OCI-LY7 (cell line): ENCODE results near the gene CYP8B1. TPM values are rescaled to one million over a fixed set of nuclear protein-coding genes. Genes with fewer than 3 reads are reported as not detected.

Source experiments
- BruUV-seq: library from RNA; stranded (reverse); fragments of 400-500 nt; replicated peaks from 2 replicates; lab custom pipeline; 2021; lab: Mats Ljungman, UMichigan
- CTCF ChIA-PET: fragments of 300-600 bp; sonication (Branson Sonifier 250); formaldehyde crosslinking; loops from one replicate; lab custom pipeline; 2022; ENCODE audit warnings: antibody characterized with exemption; ENCODE audit not compliant: unreplicated experiment; lab: Charles Lee
- POLR2A ChIA-PET: fragments of 300-600 bp; sonication (Branson Sonifier 250); formaldehyde crosslinking; loops from one replicate; lab custom pipeline; 2022; ENCODE audit warnings: antibody characterized with exemption; lab: Charles Lee
- DNase-seq: peaks from one replicate; pipeline ENCODE4 v3.0.0-alpha.2; 2015; ENCODE audit warnings: low spot score
- H2AFZ ChIP-seq: fragments of 200-600 bp; sonication (generic), shearing (Covaris generic); 2 replicates; pipeline ENCODE4 v1.6.1; 2014; ENCODE audit warnings: mild to moderate bottlenecking, antibody characterized with exemption, low read length, moderate library complexity
- H3K27ac ChIP-seq: fragments of 200-600 bp; sonication (generic); 2 replicates; pipeline ENCODE4 v1.5.1; 2014; ENCODE audit warnings: mixed run types, low read depth, mild to moderate bottlenecking, moderate library complexity, low read length, inconsistent platforms; ENCODE audit not compliant: poor library complexity, severe bottlenecking
- H3K36me3 ChIP-seq: fragments of 200-600 bp; sonication (generic); 2 replicates; pipeline ENCODE4 v1.6.1; 2014; ENCODE audit warnings: mild to moderate bottlenecking, antibody characterized with exemption, low read length, moderate library complexity, mixed read lengths; ENCODE audit not compliant: insufficient read depth
- H3K4me1 ChIP-seq: fragments of 200-600 bp; sonication (generic); 2 replicates; pipeline ENCODE4 v1.5.1; 2014; ENCODE audit warnings: mild to moderate bottlenecking, low read length; ENCODE audit not compliant: insufficient read depth, poor library complexity, severe bottlenecking
- H3K4me2 ChIP-seq: fragments of 200-600 bp; sonication (generic); 2 replicates; pipeline ENCODE4 v1.6.1; 2014; ENCODE audit warnings: mild to moderate bottlenecking, low read length
- H3K4me3 ChIP-seq: fragments of 200-600 bp; sonication (generic); 2 replicates; pipeline ENCODE4 v1.5.1; 2014; ENCODE audit warnings: mild to moderate bottlenecking, low read depth, low read length; ENCODE audit not compliant: poor library complexity, severe bottlenecking
- H3K79me2 ChIP-seq: fragments of 200-600 bp; sonication (generic); 2 replicates; pipeline ENCODE4 v1.6.1; 2016; ENCODE audit warnings: low read depth, mild to moderate bottlenecking, low read length, moderate library complexity, mixed read lengths; ENCODE audit not compliant: insufficient read depth
- H3K9me2 ChIP-seq: fragments of 200-600 bp; sonication (generic); 2 replicates; pipeline ENCODE4 v1.6.1; 2016; ENCODE audit warnings: mild to moderate bottlenecking, low read length, mixed read lengths; ENCODE audit not compliant: insufficient read depth
- H3K9me3 ChIP-seq: fragments of 200-600 bp; sonication (generic); 2 replicates; pipeline ENCODE4 v1.6.1; 2014; ENCODE audit warnings: mild to moderate bottlenecking, mixed run types, low read length, mixed read lengths
- H4K20me1 ChIP-seq: fragments of 200-600 bp; sonication (generic); 2 replicates; pipeline ENCODE4 v1.6.1; 2014; ENCODE audit warnings: mild to moderate bottlenecking, antibody characterized with exemption, low read length, moderate library complexity, mixed read lengths; ENCODE audit not compliant: insufficient read depth
- EZH2phosphoT487 ChIP-seq: fragments of 200-600 bp; sonication (generic); IDR thresholded peaks from 2 replicates; pipeline ENCODE4 v1.6.1; 2018; ENCODE audit warnings: low read depth, borderline replicate concordance, mild to moderate bottlenecking, mixed run types, antibody characterized with exemption, low read length, moderate library complexity, mixed read lengths
- intact Hi-C: fragments of 100-400 bp; cut with micrococcal nuclease; formaldehyde crosslinking; loops from one replicate; pipeline ENCODE4 v1.10.0; 2022; ENCODE audit not compliant: unreplicated experiment
- total RNA-seq, 2 experiments: library from RNA; depleted of rRNA in 1 of 2; stranded (reverse); fragments of >200 nt in 1 of 2; shearing (Covaris generic) in 1 of 2; gene quantifications; 2 replicates each; pipeline ENCODE4 v1.2.3, GENCODE V29; 2014 to 2022
- TF ChIP-seq, protein P1 (sequence below): fragments of 200-600 bp; sonication (generic); conservative IDR thresholded peaks from 2 replicates; pipeline ENCODE4 v1.5.1; 2014; ENCODE audit warnings: mild to moderate bottlenecking, antibody characterized with exemption, low read length, moderate library complexity, mixed read lengths

CYP8B1 gene
- total RNA-seq, 2 experiments from 2014 or later = not detected

DNA sequence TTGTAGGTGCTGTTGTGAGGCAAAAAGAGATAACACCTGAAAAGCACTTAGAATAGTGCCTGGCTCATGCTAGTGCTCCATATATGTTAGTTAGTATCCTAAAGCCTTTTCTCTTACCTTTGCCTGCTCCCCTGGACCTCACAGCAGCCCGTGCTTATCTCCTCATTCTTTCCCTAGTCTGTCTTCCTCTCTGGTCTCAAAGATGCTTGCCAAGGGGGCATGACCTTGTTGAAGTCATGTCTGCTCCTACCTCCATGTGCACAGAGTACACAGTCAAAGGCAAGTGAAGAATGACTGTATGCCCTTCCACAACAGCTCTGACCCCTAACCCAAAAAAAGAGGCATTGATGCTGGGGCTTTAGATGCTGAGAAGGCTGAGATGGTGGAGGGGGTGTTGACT is 722 bp upstream of the CYP8B1 start:
- DNase-seq = no peak
- no peak overlapping the region for H3K4me3 ChIP-seq
- H2AFZ ChIP-seq = no peak overlapping the region
- ChIA-PET CTCF (no interaction called here), POLR2A (interaction anchor here (0.7 kb wide), 1 partner anchor 81 kb away, joined by 3 read pairs; no protein-coding TSS in a partner anchor)
- no TSS peak for BruUV-seq
- no peak for TF ChIP-seq EZH2phosphoT487
- TF ChIP-seq, protein P1, sequence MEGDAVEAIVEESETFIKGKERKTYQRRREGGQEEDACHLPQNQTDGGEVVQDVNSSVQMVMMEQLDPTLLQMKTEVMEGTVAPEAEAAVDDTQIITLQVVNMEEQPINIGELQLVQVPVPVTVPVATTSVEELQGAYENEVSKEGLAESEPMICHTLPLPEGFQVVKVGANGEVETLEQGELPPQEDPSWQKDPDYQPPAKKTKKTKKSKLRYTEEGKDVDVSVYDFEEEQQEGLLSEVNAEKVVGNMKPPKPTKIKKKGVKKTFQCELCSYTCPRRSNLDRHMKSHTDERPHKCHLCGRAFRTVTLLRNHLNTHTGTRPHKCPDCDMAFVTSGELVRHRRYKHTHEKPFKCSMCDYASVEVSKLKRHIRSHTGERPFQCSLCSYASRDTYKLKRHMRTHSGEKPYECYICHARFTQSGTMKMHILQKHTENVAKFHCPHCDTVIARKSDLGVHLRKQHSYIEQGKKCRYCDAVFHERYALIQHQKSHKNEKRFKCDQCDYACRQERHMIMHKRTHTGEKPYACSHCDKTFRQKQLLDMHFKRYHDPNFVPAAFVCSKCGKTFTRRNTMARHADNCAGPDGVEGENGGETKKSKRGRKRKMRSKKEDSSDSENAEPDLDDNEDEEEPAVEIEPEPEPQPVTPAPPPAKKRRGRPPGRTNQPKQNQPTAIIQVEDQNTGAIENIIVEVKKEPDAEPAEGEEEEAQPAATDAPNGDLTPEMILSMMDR = no peak
- H3K9me2 ChIP-seq = no peaks in the 10 kb centered on the region
- no peak overlapping the region for H3K4me2 ChIP-seq
- H4K20me1 ChIP-seq = no peaks in the 10 kb centered on the region
- H3K4me1 ChIP-seq = peaks cover 7% of the 10 kb centered on the region
- H3K27ac ChIP-seq = no peak overlapping the region
- intact Hi-C loops = no loop called here
- H3K36me3 ChIP-seq = no peaks in the 10 kb centered on the region
- H3K9me3 ChIP-seq = no peaks in the 10 kb centered on the region
- no peaks in the 10 kb centered on the region for H3K79me2 ChIP-seq

DNA sequence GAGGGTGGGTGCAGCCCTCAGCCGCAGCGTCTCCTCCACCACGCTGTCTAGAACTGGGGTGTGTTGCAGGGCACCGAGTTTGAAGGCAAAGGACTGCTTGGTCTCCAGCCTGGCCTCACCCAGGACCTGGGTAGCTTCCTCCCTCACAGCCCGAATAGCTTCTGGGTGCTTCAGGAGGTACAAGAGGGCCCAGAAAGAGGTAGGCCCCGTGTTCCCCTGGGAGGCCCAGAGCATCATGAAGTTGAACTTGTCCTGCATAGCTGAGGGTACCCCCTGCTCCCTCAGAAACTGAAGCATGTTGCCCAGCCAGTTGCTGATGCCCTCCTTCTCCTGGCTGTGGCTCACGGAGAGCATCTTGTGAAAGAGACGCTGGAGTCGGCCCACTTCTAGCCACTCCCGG is 930 bp downstream of the CYP8B1 start:
- intact Hi-C loops = no loop called here

More for the DNA sequence above, 930 bp downstream of the CYP8B1 start:
- H3K4me1 ChIP-seq = no peaks in the 10 kb centered on the region
- no peaks in the 10 kb centered on the region for H3K9me3 ChIP-seq
- H3K4me2 ChIP-seq = no peak overlapping the region
- no peaks in the 10 kb centered on the region for H3K79me2 ChIP-seq
- DNase-seq = no peak
- TF ChIP-seq, protein P1 = no peak
- TF ChIP-seq EZH2phosphoT487 = no peak
- POLR2A ChIA-PET = no interaction called here
- H3K27ac ChIP-seq = no peak overlapping the region
- no peak overlapping the region for H3K4me3 ChIP-seq
- H3K9me2 ChIP-seq = no peaks in the 10 kb centered on the region
- no peaks in the 10 kb centered on the region for H3K36me3 ChIP-seq
- CTCF ChIA-PET = no interaction called here
- BruUV-seq = no TSS peak
- H2AFZ ChIP-seq = no peak overlapping the region
- no peaks in the 10 kb centered on the region for H4K20me1 ChIP-seq
